ENCODE measurements around the gene ZNF92.

- TF ChIP-seq CTCF (IDR thresholded peaks at IDR 0.05) (no peak), POLR2A (IDR thresholded peaks at IDR 0.05) (peak; percentile 94)
These were observed at the start of gene ZNF92 for GRCh38 chr7:65373608-65374351.

Measured in right lobe of liver (tissue), 4 donors.